Spleen (tissue), 11 donors: ENCODE results near the gene BBS7. TPM values are rescaled to one million over a fixed set of nuclear protein-coding genes. Genes with fewer than 3 reads are reported as not detected.
A peak's percentile ranks its signal among the peaks of the same experiment; 100 is the strongest.

Experiments used
- DNase-seq: peaks from one replicate; pipeline ENCODE4 v3.0.0-alpha.2; 2020
- H3K27ac ChIP-seq, 8 donors: fragments of 200-600 bp; sonication (generic) in 7 of 8; 1 replicate in 4 of 8; 2 replicates in 4 of 8; pipeline versions ENCODE4 v1.5.0 to v1.8.0; 2016 to 2021; ENCODE audit warnings: inconsistent platforms in 4 of 8, mild to moderate bottlenecking in 4 of 8, moderate library complexity in 1 of 8
- H3K27me3 ChIP-seq, 7 donors: fragments of 200-600 bp; sonication (generic) in 6 of 7; replicated peaks in 1 of 7; 1 replicate in 4 of 7; 2 replicates in 3 of 7; pipeline versions ENCODE4 v1.5.0 to v1.8.0; 2016 to 2021; ENCODE audit warnings: inconsistent platforms in 3 of 7, mild to moderate bottlenecking in 1 of 7
- H3K36me3 ChIP-seq, 6 donors: fragments of 200-600 bp; sonication (generic) in 5 of 6; 1 replicate in 4 of 6; 2 replicates in 2 of 6; pipeline versions ENCODE4 v1.5.0 to v1.8.0; 2016 to 2021; ENCODE audit warnings: inconsistent platforms in 2 of 6
- H3K4me1 ChIP-seq, 6 donors: fragments of 200-600 bp; sonication (generic) in 5 of 6; 1 replicate in 3 of 6; 2 replicates in 3 of 6; pipeline versions ENCODE4 v1.5.0 to v1.8.0; 2016 to 2021; ENCODE audit warnings: inconsistent platforms in 3 of 6
- H3K4me3 ChIP-seq, 8 donors: fragments of 200-600 bp; sonication (generic) in 7 of 8; 1 replicate in 4 of 8; 2 replicates in 4 of 8; pipeline versions ENCODE4 v1.5.0 to v1.8.0; 2016 to 2021; ENCODE audit warnings: inconsistent platforms in 4 of 8, mild to moderate bottlenecking in 4 of 8, moderate library complexity in 2 of 8
- H3K9me3 ChIP-seq, 8 donors: fragments of 200-600 bp; sonication (generic) in 7 of 8; 1 replicate in 4 of 8; 2 replicates in 4 of 8; pipeline versions ENCODE4 v1.5.0 to v1.8.0; 2016 to 2021; ENCODE audit warnings: inconsistent platforms in 4 of 8
- POLR2A ChIP-seq, 3 donors: fragments of 450-650 bp; IDR thresholded peaks; one replicate each; pipeline ENCODE4 v1.5.1; 2017; ENCODE audit warnings: antibody characterized with exemption in 3 of 3, mild to moderate bottlenecking in 1 of 3
- POLR2AphosphoS5 ChIP-seq, 3 donors: sonication (generic); formaldehyde crosslinking; IDR thresholded peaks; one replicate each; pipeline ENCODE4 v1.5.1; 2017; ENCODE audit warnings: antibody characterized with exemption in 3 of 3
- WGBS, 5 donors: extraction: QIAGEN DNeasy Blood & Tissue Kit in 3 of 5; methylation state at CpG; one replicate each; pipeline versions ENCODE4 v1.1.5 to v1.1.7; 2013 to 2018; 5-methylcytosine and 5-hydroxymethylcytosine counted together
- intact Hi-C: fragments of 100-400 bp; cut with DNase I; formaldehyde crosslinking; loops from one replicate; pipeline ENCODE4 v1.15.0; 2023; ENCODE audit warnings: low total_unique reads
- polyA plus RNA-seq, 3 donors: library from polyadenylated mRNA; stranded (reverse); fragments of 200-250 nt; gene quantifications; one replicate each; pipeline ENCODE4 v1.2.1, GENCODE V29; 2013
- total RNA-seq, 7 donors: library from RNA; depleted of rRNA in 3 of 7; stranded (reverse); fragments of >200 nt in 3 of 7; fragmentation: NEBNext Ultra II Directional in 4 of 7; extraction: Animal tissue kit (Norgen Biotek cat#: 25700) in 4 of 7; gene quantifications; one replicate each; pipeline versions ENCODE4 v1.1.0 to v1.2.1, GENCODE V29; 2016 to 2021
- TF ChIP-seq, protein P1 (sequence below), 11 experiments: fragments of 200-600 bp in 7 of 11; fragments of 450-650 bp in 4 of 11; sonication (generic) in 4 of 11; IDR thresholded peaks in 8 of 11; conservative IDR thresholded peaks in 3 of 11; 1 replicate in 7 of 11; 2 replicates in 4 of 11; pipeline versions ENCODE4 v1.4.0 to v1.8.0; 2016 to 2021; ENCODE audit warnings: antibody characterized with exemption in 11 of 11, inconsistent platforms in 4 of 11, mild to moderate bottlenecking in 1 of 11
- donor health status: healthy with polysubstance abuse.
- donor health status: DM: no; HTN: no; CAD: no; lungs with moderate emphysema.
- donor health status: DM: no; HTN: no; CAD: no.
- donor health status: Bipolar disorder and iron deficiency.
- donor health status: healthy.
- donor health status: DM: no; HTN: no; CAD: no.
- donor health status: DM: yes; HTN: yes; CAD: no.

Gene BBS7
- total and polyA plus RNA-seq, 10 donors = 3.1 to 19.7 (median 11.2) TPM

DNA sequence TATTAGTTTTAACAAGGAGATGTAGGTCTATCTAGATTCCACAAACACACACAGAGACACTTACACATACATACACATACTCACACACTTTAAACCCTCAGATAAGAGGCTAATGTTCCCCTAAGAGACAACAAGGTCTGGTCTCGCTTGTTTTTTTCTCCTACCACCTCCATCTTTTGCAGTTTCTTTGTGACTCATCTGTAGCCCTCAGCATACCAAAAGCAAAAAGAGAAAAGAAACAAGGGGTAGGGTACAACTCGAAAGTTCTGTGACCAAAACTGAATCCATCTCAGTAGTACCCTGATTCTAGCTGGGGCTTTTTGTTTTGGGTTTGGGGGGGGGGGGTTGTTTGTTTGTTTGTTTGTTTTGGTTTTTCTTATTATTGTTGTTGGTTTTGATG is 81.4 kb downstream of the BBS7 start:
- no peaks in the 10 kb centered on the region for H3K36me3 ChIP-seq
- TF ChIP-seq, protein P1, sequence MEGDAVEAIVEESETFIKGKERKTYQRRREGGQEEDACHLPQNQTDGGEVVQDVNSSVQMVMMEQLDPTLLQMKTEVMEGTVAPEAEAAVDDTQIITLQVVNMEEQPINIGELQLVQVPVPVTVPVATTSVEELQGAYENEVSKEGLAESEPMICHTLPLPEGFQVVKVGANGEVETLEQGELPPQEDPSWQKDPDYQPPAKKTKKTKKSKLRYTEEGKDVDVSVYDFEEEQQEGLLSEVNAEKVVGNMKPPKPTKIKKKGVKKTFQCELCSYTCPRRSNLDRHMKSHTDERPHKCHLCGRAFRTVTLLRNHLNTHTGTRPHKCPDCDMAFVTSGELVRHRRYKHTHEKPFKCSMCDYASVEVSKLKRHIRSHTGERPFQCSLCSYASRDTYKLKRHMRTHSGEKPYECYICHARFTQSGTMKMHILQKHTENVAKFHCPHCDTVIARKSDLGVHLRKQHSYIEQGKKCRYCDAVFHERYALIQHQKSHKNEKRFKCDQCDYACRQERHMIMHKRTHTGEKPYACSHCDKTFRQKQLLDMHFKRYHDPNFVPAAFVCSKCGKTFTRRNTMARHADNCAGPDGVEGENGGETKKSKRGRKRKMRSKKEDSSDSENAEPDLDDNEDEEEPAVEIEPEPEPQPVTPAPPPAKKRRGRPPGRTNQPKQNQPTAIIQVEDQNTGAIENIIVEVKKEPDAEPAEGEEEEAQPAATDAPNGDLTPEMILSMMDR (IDR thresholded peaks at IDR 0.05 in 8 of 11, conservative IDR thresholded peaks at IDR 0.05 in 3 of 11) = no peak
- no peak for TF ChIP-seq POLR2A (IDR thresholded peaks at IDR 0.05)
- no peak for DNase-seq
- H3K27me3 ChIP-seq = peaks cover 0 to 31% (median 0%) of the 10 kb centered on the region in 7 donors
- H3K4me1 ChIP-seq = no peaks in the 10 kb centered on the region
- no peak overlapping the region for H3K27ac ChIP-seq
- intact Hi-C loops = no loop called here
- WGBS, 5 donors = 66 to 85% (median 74%) methylated on average over 2 of the region's 2 CpGs
- H3K4me3 ChIP-seq = no peak overlapping the region
- peaks cover 0 to 11% (median 6%) of the 10 kb centered on the region in 8 donors for H3K9me3 ChIP-seq

DNA sequence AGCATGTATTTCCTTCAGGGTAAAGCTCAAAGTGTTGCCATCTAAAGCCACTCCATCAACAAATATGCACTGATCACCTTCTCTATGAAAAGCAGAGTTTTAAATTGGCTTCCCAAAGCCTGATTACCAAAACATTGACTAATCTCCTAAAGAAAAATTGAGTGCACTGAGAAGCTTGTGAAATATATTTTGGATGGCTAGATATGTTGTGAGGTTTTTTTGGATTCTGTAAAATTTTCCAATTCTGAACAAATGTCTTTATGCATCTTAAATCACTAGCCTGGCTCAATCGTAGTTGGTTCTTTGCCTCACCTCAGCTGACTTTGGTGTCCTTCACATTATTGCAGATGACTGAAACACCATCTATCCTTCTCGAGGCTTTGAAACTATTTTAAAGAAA is 84.1 kb downstream of the BBS7 start:
- TF ChIP-seq, protein P1 (IDR thresholded peaks at IDR 0.05 in 8 of 11, conservative IDR thresholded peaks at IDR 0.05 in 3 of 11) = no peak
- TF ChIP-seq POLR2AphosphoS5 (IDR thresholded peaks at IDR 0.05) = no peak
- TF ChIP-seq POLR2A (IDR thresholded peaks at IDR 0.05) = no peak
- H3K36me3 ChIP-seq = no peaks in the 10 kb centered on the region
- intact Hi-C loops = no loop called here
- DNase-seq = no peak
- no peak overlapping the region for H3K27ac ChIP-seq
- H3K27me3 ChIP-seq = peaks cover 0 to 27% (median 0%) of the 10 kb centered on the region in 7 donors
- H3K4me1 ChIP-seq = no peaks in the 10 kb centered on the region
- peaks cover 0 to 12% (median 6%) of the 10 kb centered on the region in 8 donors for H3K9me3 ChIP-seq
- no peak overlapping the region for H3K4me3 ChIP-seq
- 68 to 86% (median 85%) methylated on average over 2 of the region's 2 CpGs for WGBS, 5 donors

DNA sequence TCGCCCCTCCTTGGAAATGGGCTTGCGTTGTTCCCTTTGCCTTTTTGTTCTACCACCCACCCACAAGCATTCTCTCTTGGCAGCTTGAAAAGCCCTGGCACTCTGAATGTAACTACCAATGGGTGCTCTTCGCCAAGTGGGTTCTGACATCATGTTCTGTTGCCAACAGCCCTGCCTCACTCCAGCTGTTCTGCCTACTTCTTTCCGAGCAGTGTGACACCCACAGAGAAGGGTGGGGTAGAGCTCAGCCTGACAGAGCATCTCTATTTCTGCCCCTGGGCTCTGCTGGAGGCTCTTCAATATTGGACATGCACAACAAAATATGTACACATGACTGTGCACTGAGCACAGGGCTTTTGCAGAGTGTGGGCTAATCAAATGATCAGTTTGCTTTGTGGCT is 84.8 kb downstream of the BBS7 start:
- Histone ChIP-seq H3K27me3 (peaks cover 0 to 23% (median 0%) of the 10 kb centered on the region in 7 donors), H3K9me3 (peaks cover 0 to 12% (median 6%) of the 10 kb centered on the region in 8 donors), H3K27ac (peak overlapping the region in 1 of 8 donors; percentile 17), H3K4me3 (no peak overlapping the region), H3K36me3 (no peaks in the 10 kb centered on the region), H3K4me1 (no peaks in the 10 kb centered on the region)
- 76 to 84% (median 80%) methylated on average over 4 of the region's 4 CpGs for WGBS, 5 donors
- intact Hi-C loops = no loop called here
- no peak for TF ChIP-seq POLR2AphosphoS5 (IDR thresholded peaks at IDR 0.05)
- no peak for DNase-seq

DNA sequence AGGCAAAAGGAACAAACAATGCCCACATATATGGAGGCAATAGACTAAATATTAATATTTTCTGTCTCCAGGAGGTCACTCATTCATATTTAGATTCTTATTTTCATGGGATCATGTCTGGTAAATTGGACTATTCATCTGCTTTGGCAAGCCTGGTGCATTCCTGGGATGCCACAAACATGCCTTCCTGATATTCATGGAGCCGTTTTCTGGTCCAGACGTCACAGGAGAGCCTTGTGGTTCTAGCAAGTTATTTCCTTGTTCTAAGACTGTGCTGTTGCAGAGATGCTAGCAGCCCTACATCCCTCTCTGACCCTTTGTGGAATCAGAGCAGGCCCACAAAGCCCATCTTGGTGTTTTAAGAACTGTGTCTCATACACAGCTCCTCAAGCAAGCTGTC is 85.3 kb downstream of the BBS7 start:
- peak overlapping the region in 1 of 8 donors; percentile 17 for H3K27ac ChIP-seq
- H3K27me3 ChIP-seq = peaks cover 0 to 23% (median 0%) of the 10 kb centered on the region in 7 donors
- TF ChIP-seq POLR2AphosphoS5 (IDR thresholded peaks at IDR 0.05) = no peak
- TF ChIP-seq, protein P1 (IDR thresholded peaks at IDR 0.05 in 8 of 11, conservative IDR thresholded peaks at IDR 0.05 in 3 of 11) = no peak
- TF ChIP-seq POLR2A (IDR thresholded peaks at IDR 0.05) = no peak
- 55 to 92% (median 67%) methylated on average over 2 of the region's 2 CpGs for WGBS, 5 donors
- H3K4me3 ChIP-seq = no peak overlapping the region
- no peaks in the 10 kb centered on the region for H3K36me3 ChIP-seq
- no peaks in the 10 kb centered on the region for H3K4me1 ChIP-seq
- peaks cover 0 to 12% (median 6%) of the 10 kb centered on the region in 8 donors for H3K9me3 ChIP-seq
- intact Hi-C loops = no loop called here
- no peak for DNase-seq

DNA sequence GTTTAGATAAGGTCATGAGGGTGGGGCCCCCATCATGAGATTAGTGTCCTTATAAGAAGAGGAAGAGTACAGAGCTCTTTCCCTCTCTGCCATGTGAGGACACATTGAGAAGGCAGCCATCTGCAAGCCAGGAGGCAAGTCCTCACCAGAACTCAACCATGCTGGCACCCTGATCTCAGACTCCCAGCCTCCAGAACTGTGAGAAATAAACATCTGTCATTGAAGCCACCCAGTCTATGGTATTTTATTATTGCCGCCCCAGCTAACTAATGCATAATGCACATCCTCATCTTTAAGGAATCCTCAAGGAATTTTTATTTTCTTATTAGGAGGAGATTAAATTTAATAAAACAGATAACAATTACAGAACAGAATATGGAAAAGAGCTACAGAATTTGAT is 85.9 kb downstream of the BBS7 start:
- Histone ChIP-seq H3K36me3 (no peaks in the 10 kb centered on the region), H3K27ac (peak overlapping the region in 1 of 8 donors; percentile 14), H3K4me3 (no peak overlapping the region), H3K4me1 (no peaks in the 10 kb centered on the region), H3K9me3 (peaks cover 0 to 12% (median 6%) of the 10 kb centered on the region in 8 donors), H3K27me3 (peaks cover 0 to 23% (median 0%) of the 10 kb centered on the region in 7 donors)
- no peak for DNase-seq
- WGBS, 5 donors = 41 to 95% (median 80%) methylated on average over 1 of the region's 1 CpG
- no peak for TF ChIP-seq POLR2AphosphoS5 (IDR thresholded peaks at IDR 0.05)
- no peak for TF ChIP-seq POLR2A (IDR thresholded peaks at IDR 0.05)
- TF ChIP-seq, protein P1 (IDR thresholded peaks at IDR 0.05 in 8 of 11, conservative IDR thresholded peaks at IDR 0.05 in 3 of 11) = no peak
- intact Hi-C loops = no loop called here
